Neural cell (in vitro differentiated cells): ENCODE measurements around the gene CACNA1E.

Source experiments
- CTCF ChIP-seq: fragments of 450-650 bp; IDR thresholded peaks from 2 replicates; pipeline ENCODE4 v1.5.1; 2014; ENCODE audit warnings: antibody characterized with exemption, mild to moderate bottlenecking, moderate library complexity; ENCODE audit not compliant: poor library complexity, severe bottlenecking
- EZH2 ChIP-seq: fragments of 200-600, 300-800 bp; shearing (Covaris generic), sonication (generic); IDR thresholded peaks from 2 replicates; pipeline ENCODE4 v1.6.1; 2014; ENCODE audit warnings: antibody characterized with exemption, low read length, borderline replicate concordance, mild to moderate bottlenecking; ENCODE audit not compliant: insufficient read depth, poor library complexity, severe bottlenecking
- MXI1 ChIP-seq: fragments of 450-650 bp; conservative IDR thresholded peaks from 2 replicates; pipeline ENCODE4 v1.6.1; 2014; ENCODE audit warnings: antibody characterized with exemption, mild to moderate bottlenecking; ENCODE audit not compliant: poor library complexity, severe bottlenecking
- POLR2AphosphoS5 ChIP-seq: IDR thresholded peaks from 2 replicates; pipeline ENCODE4 v1.6.1; 2012
- REST ChIP-seq: IDR thresholded peaks from 2 replicates; pipeline ENCODE4 v1.6.1; 2012; ENCODE audit warnings: borderline replicate concordance
- SMC3 ChIP-seq: fragments of 450-650 bp; conservative IDR thresholded peaks from 2 replicates; pipeline ENCODE4 v1.6.1; 2014; ENCODE audit warnings: antibody characterized with exemption, mild to moderate bottlenecking, moderate library complexity; ENCODE audit not compliant: poor library complexity
- TAF1 ChIP-seq: IDR thresholded peaks from 2 replicates; pipeline ENCODE4 v1.6.1; 2012; ENCODE audit warnings: low read depth

GRCh38 chr1:181603735-181604410 is 120.6 kb downstream of the CACNA1E start:
- no peak for TF ChIP-seq CTCF
- TF ChIP-seq REST: no peak
- TF ChIP-seq MXI1: no peak
- no peak for TF ChIP-seq EZH2
- no peak for TF ChIP-seq SMC3
- TF ChIP-seq POLR2AphosphoS5: no peak
- TF ChIP-seq TAF1: no peak
